ENCODE measurements around the gene MBD3L2.
"Not testable (repeated sequence)": the region's sequence is repeated elsewhere in the genome, so short reads cannot be mapped to it uniquely, and the experiment has no call there.

MBD3L2 gene

DNA sequence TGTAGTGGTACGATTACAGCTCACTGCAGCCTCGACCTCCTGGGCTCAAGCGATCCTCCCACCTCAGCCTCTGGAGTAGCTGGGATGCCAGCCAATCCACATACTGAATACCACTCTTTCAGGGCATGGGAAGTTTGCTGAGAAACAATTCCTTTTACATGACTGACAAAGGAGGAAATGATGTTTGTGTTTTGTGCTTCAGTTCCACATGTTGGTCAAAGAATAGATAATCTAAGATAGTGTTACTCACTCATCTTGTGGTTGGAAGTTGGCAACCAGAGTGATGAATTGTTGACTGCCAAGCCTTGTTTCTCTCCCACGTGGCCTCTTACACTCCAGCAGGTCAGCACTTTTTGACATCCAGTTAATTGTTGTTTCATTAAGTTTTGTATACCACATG is 35.4 kb upstream of the MBD3L2 start:
- no peak overlapping the region for H3K4ac ChIP-seq (ENCODE audit: low read depth in 1 of 2, low read length in 2 of 2)
- H4K8ac ChIP-seq (ENCODE audit: low read length), result no peak overlapping the region
- no peak overlapping the region for H3K27ac ChIP-seq (ENCODE audit: low read length, poor library complexity, severe bottlenecking)
- H3K4me2 ChIP-seq (ENCODE audit: low read length, poor library complexity, severe bottlenecking), result no peak overlapping the region
- DNase-seq, result no peak
- no peak overlapping the region for H2AFZ ChIP-seq (ENCODE audit: low read depth, low read length)
- no peak overlapping the region for H2AK5ac ChIP-seq (ENCODE audit: low read length, severe bottlenecking)
- no peaks in the 10 kb centered on the region for H3K9me3 ChIP-seq (ENCODE audit: control insufficient read depth, low read length)
- H3K79me1 ChIP-seq (replicated peaks; ENCODE audit: low read length, poor library complexity, severe bottlenecking), result no peaks in the 10 kb centered on the region
- no peak overlapping the region for H4K91ac ChIP-seq (ENCODE audit: low read length)
- H3K18ac ChIP-seq (ENCODE audit: low read depth in 1 of 2, low read length in 2 of 2), result no peak overlapping the region
- no peak overlapping the region for H2BK12ac ChIP-seq (ENCODE audit: low read length in 2 of 2)
- no peak overlapping the region for H2BK5ac ChIP-seq (ENCODE audit: low read depth, low read length, poor library complexity, severe bottlenecking)
- H2BK15ac ChIP-seq (ENCODE audit: low read depth, poor library complexity, severe bottlenecking), result no peak overlapping the region
- no peaks in the 10 kb centered on the region for H3K36me3 ChIP-seq (ENCODE audit: control insufficient read depth in 1 of 2, insufficient read depth in 2 of 2, low read depth in 1 of 2, low read length in 2 of 2)
- peaks cover 0 to 3% of the 10 kb centered on the region in 2 experiments for H3K27me3 ChIP-seq (ENCODE audit: control insufficient read depth in 1 of 2, insufficient read depth in 1 of 2, low read length in 2 of 2)
- 67% methylated on average over 3 of the region's 4 CpGs for whole genome bisulfite sequencing
- H3K4me1 ChIP-seq (ENCODE audit: control insufficient read depth, insufficient read depth, low read depth, low read length), result no peaks in the 10 kb centered on the region
- no peak overlapping the region for H3K9ac ChIP-seq (ENCODE audit: low read length)
- H3K23ac ChIP-seq (ENCODE audit: low read length in 2 of 2), result no peak overlapping the region
- H2BK120ac ChIP-seq (ENCODE audit: low read depth, low read length), result no peak overlapping the region
- H3K4me3 ChIP-seq (ENCODE audit: insufficient read depth in 1 of 2, low read depth in 1 of 2, low read length in 2 of 2), result no peak overlapping the region
- H3K14ac ChIP-seq (ENCODE audit: low read length in 2 of 2), result no peak overlapping the region

DNA sequence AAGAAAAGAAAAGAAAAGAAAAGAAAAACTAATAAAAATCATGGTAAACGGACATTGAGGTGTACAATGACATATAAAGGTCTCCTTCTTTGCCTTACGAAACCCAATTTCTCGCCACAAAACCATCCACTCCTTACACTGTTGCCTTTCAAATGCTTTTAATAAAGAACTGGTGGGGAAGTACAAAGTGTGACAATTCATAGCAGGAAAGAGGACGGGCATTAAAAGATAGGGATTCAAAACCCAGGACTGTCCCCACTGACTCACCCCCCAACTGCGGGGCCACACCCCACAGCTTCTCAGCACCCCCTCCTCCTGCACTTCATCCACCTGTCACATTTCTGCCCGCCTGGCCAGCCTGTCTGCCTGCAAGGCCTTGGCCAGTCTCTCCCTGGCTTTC is 30.3 kb upstream of the MBD3L2 start:
- 100% methylated on average over 1 of the region's 6 CpGs for WGBS
- Histone ChIP-seq H2BK5ac (ENCODE audit: low read depth, low read length, poor library complexity, severe bottlenecking) (no peak overlapping the region), H3K4me3 (ENCODE audit: insufficient read depth in 1 of 2, low read depth in 1 of 2, low read length in 2 of 2) (no peak overlapping the region), H3K4me1 (ENCODE audit: control insufficient read depth, insufficient read depth, low read depth, low read length) (no peaks in the 10 kb centered on the region), H3K9ac (ENCODE audit: low read length) (no peak overlapping the region), H4K8ac (ENCODE audit: low read length) (no peak overlapping the region), H3K27me3 (ENCODE audit: control insufficient read depth in 1 of 2, insufficient read depth in 1 of 2, low read length in 2 of 2) (peaks cover 0 to 3% of the 10 kb centered on the region in 2 experiments), H3K27ac (ENCODE audit: low read length, poor library complexity, severe bottlenecking) (no peak overlapping the region), H4K91ac (ENCODE audit: low read length) (no peak overlapping the region), H3K4me2 (ENCODE audit: low read length, poor library complexity, severe bottlenecking) (no peak overlapping the region), H2BK120ac (ENCODE audit: low read depth, low read length) (no peak overlapping the region), H3K23ac (ENCODE audit: low read length in 2 of 2) (no peak overlapping the region), H3K18ac (ENCODE audit: low read depth in 1 of 2, low read length in 2 of 2) (no peak overlapping the region), H2AK5ac (ENCODE audit: low read length, severe bottlenecking) (no peak overlapping the region), H3K4ac (ENCODE audit: low read depth in 1 of 2, low read length in 2 of 2) (no peak overlapping the region), H2AFZ (ENCODE audit: low read depth, low read length) (no peak overlapping the region), H3K9me3 (ENCODE audit: control insufficient read depth, low read length) (no peaks in the 10 kb centered on the region), H2BK12ac (ENCODE audit: low read length in 2 of 2) (no peak overlapping the region), H3K79me1 (replicated peaks; ENCODE audit: low read length, poor library complexity, severe bottlenecking) (no peaks in the 10 kb centered on the region), H3K14ac (ENCODE audit: low read length in 2 of 2) (no peak overlapping the region), H3K36me3 (ENCODE audit: control insufficient read depth in 1 of 2, insufficient read depth in 2 of 2, low read depth in 1 of 2, low read length in 2 of 2) (no peaks in the 10 kb centered on the region), H2BK15ac (ENCODE audit: low read depth, poor library complexity, severe bottlenecking) (no peak overlapping the region)
- no peak for DNase-seq

- not testable (repeated sequence) for H2BK15ac ChIP-seq (ENCODE audit: low read depth, poor library complexity, severe bottlenecking); DNase-seq; H4K91ac ChIP-seq (ENCODE audit: low read length); H4K8ac ChIP-seq (ENCODE audit: low read length); H3K23ac ChIP-seq (ENCODE audit: low read length in 2 of 2); H3K36me3 ChIP-seq (ENCODE audit: control insufficient read depth in 1 of 2, insufficient read depth in 2 of 2, low read depth in 1 of 2, low read length in 2 of 2); H3K27ac ChIP-seq (ENCODE audit: low read length, poor library complexity, severe bottlenecking); H2AFZ ChIP-seq (ENCODE audit: low read depth, low read length); H3K4me2 ChIP-seq (ENCODE audit: low read length, poor library complexity, severe bottlenecking); H3K18ac ChIP-seq (ENCODE audit: low read depth in 1 of 2, low read length in 2 of 2); H3K9ac ChIP-seq (ENCODE audit: low read length); H3K27me3 ChIP-seq (ENCODE audit: control insufficient read depth in 1 of 2, insufficient read depth in 1 of 2, low read length in 2 of 2); H3K79me1 ChIP-seq (replicated peaks; ENCODE audit: low read length, poor library complexity, severe bottlenecking); H2BK12ac ChIP-seq (ENCODE audit: low read length in 2 of 2); H3K4me1 ChIP-seq (ENCODE audit: control insufficient read depth, insufficient read depth, low read depth, low read length); H2BK120ac ChIP-seq (ENCODE audit: low read depth, low read length); H2BK5ac ChIP-seq (ENCODE audit: low read depth, low read length, poor library complexity, severe bottlenecking); H3K14ac ChIP-seq (ENCODE audit: low read length in 2 of 2); H2AK5ac ChIP-seq (ENCODE audit: low read length, severe bottlenecking); H3K4ac ChIP-seq (ENCODE audit: low read depth in 1 of 2, low read length in 2 of 2); H3K9me3 ChIP-seq (ENCODE audit: control insufficient read depth, low read length); H3K4me3 ChIP-seq (ENCODE audit: insufficient read depth in 1 of 2, low read depth in 1 of 2, low read length in 2 of 2)
- no CpG with 5 or more reads among the region's 6 CpGs for WGBS
Observed at GRCh38 chr19:7021331-7021730, 27.8 kb upstream of the MBD3L2 start, which contains the start of gene MBD3L2B. MBD3L2B (minus strand) TSS chr19:7021431; CDS start chr19:7021397, 34 bp downstream.

DNA sequence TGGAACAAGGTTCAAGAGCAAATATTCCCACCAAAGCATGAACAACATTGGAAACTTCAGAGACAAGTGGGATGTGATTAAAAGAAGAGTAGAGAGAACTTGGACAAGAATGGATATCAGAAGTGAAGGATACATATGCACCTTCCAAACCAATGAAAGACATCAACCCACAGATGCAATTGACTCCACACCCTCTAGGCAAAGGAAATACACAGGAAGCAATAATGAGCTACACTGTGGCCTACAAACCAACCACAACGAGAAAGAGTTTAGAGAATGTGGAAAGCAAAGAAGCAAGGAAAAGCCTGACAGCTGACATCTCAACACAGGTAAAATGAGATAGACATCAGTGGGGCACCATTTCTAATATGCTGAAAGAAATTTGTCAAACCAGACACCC is 20.3 kb upstream of the MBD3L2 start:
- not testable (repeated sequence) for H3K4me1 ChIP-seq (ENCODE audit: control insufficient read depth, insufficient read depth, low read depth, low read length); H3K79me1 ChIP-seq (replicated peaks; ENCODE audit: low read length, poor library complexity, severe bottlenecking); H4K91ac ChIP-seq (ENCODE audit: low read length); H2BK12ac ChIP-seq (ENCODE audit: low read length in 2 of 2); H3K9ac ChIP-seq (ENCODE audit: low read length); H3K36me3 ChIP-seq (ENCODE audit: control insufficient read depth in 1 of 2, insufficient read depth in 2 of 2, low read depth in 1 of 2, low read length in 2 of 2); H3K23ac ChIP-seq (ENCODE audit: low read length in 2 of 2); H3K14ac ChIP-seq (ENCODE audit: low read length in 2 of 2); H3K27ac ChIP-seq (ENCODE audit: low read length, poor library complexity, severe bottlenecking); H3K18ac ChIP-seq (ENCODE audit: low read depth in 1 of 2, low read length in 2 of 2); H4K8ac ChIP-seq (ENCODE audit: low read length); H3K4me2 ChIP-seq (ENCODE audit: low read length, poor library complexity, severe bottlenecking); H2AFZ ChIP-seq (ENCODE audit: low read depth, low read length); H3K27me3 ChIP-seq (ENCODE audit: control insufficient read depth in 1 of 2, insufficient read depth in 1 of 2, low read length in 2 of 2); H3K4me3 ChIP-seq (ENCODE audit: insufficient read depth in 1 of 2, low read depth in 1 of 2, low read length in 2 of 2); H2BK120ac ChIP-seq (ENCODE audit: low read depth, low read length); H2AK5ac ChIP-seq (ENCODE audit: low read length, severe bottlenecking); DNase-seq; H2BK5ac ChIP-seq (ENCODE audit: low read depth, low read length, poor library complexity, severe bottlenecking); H3K4ac ChIP-seq (ENCODE audit: low read depth in 1 of 2, low read length in 2 of 2); H2BK15ac ChIP-seq (ENCODE audit: low read depth, poor library complexity, severe bottlenecking); H3K9me3 ChIP-seq (ENCODE audit: control insufficient read depth, low read length)
- WGBS, result no CpG with 5 or more reads among the region's 1 CpG
